ENCODE results near the gene RIT2.

- no peak for TF ChIP-seq CTCF (IDR thresholded peaks at IDR 0.05)
- no peak for TF ChIP-seq POLR2A (IDR thresholded peaks at IDR 0.05)
Measured at GRCh38 chr18:42914476-42914875, 201.0 kb downstream of the RIT2 start.
